GDM1 (cell line): ENCODE measurements around the gene LPCAT3.

Experiments
- DNase-seq: peaks from one replicate; lab custom pipeline; 2025; lab: John Stamatoyannopoulos, UW

The LPCAT3 gene

DNA sequence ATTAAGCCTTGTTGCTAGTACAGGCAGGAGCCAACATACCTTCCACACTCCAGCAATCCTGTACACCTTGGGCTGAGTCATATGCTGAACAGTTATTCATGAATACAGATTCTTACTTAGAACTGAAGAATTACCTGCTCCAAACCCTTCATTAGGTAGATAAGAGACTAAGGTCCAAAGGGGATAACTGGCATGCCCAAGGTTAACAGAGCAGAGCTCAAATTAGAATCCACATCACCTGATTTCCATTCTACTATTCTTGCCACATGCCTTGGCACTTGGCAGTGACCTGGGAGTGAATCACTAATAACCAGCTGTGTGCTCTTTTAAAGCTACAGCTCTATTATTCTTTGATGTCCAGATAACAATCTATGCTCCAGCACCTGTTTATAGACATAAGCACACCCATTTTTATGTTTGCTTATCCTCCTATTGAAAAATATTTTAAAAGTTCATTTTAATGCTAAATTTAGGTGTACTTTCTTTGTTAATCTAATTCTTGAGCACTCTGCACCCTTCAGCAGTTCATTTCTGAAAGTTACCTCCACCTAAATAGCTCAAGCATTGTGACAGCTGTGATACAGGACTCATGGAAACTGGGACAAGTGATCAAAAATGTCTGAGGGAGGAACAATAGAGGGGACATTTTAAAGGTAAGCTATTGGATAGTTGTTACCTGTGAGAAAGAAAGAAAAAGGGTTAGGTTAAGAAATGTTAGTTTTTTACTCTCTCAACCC is 19.4 kb downstream of the LPCAT3 start:
- no peak for DNase-seq

- no peak for DNase-seq
Measured at GRCh38 chr12:6996040-6996441, 22.2 kb downstream of the LPCAT3 start.

DNA sequence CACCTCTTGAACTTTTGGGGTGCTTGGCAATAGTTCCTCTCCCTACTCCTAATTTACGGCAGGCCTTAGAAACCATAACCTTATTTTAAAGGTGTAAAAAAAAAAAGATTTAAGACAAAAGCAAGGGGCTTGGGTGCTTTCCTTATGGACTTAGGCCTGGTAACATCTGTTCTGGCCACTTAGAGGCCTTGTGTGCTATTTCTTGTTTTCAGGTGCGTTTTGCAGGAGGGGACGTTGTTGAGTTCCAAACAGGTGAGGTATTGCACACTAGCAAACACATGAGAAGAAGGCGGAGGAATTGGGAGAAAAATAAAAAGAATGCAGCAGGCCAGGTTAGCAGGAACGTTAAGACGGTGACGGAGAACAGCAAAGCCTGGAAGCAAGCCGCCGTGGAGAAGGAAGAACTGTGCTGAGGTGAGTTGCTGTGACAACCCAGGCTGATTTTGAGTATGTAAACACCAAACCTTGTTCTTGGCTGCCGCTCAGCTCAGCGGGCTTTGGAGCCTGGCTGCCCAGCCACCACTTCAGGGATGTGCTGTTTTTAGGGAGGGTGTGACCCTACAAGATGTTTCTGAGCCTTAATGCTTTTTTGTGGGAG is 30.2 kb downstream of the LPCAT3 start:
- no peak for DNase-seq

GRCh38 chr12:6982532-6982931 is 35.7 kb downstream of the LPCAT3 start:
- DNase-seq = no peak

DNA sequence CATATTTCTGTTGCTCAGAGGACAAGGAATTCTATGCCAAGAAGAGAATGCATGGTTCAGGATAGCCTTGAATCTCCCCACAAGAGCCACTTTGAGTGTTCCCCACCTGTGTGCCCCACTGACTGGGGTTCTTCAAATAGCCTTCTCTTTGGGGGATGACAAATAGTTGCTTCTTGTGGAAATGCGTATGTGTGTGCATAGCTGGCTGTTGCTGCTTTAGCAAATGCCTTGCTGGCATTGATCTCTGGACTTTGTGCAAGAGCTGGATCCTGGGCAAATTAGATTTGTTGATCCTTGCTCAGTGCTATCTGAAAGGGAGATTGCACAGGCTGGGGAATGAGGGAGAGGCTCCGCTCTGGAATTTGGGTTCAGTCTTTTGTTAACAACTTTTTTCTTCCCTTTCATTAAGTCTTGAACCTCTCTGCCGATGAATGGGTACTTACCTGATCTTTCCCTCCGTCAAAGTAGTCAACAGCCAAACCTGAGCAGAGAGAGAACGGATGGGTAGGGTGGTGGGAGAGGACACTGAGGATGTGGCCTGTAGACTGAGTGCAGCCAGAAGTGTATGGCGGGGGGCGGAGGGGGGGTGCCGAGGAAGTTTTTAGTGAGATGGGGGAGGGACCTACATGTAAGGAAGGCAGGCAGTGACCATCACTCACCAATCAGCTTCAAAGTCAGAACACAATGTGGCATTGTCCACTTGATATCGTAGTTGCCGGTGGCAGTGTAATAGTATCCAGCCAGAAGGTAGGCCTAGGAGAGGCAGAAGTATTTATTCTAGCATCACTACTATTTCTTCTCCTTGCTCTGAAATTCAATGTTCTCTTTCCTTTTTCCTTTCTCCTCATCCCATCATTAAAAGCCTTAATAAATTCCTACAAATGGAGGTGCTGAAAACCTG is 36.9 kb downstream of the LPCAT3 start:
- no peak for DNase-seq

DNA sequence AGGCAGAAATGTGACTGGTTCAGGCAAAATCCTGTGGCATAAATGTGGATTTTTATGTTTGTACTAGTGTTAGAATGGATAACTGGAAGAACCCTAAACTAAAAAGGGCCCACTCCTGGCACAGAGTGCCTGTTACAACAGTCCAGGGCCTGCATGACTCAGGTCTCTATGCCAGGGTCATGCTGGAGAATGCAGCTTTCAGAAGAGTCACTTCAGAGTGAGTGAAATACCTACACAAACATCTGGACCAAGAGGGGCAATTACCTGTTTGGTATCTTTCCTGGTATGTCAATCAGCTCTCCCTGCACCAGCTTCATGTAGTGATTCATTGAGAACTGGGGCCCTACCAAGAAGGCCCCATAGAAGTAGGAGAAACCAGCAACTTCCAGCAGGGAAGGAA is 37.5 kb downstream of the LPCAT3 start:
- no peak for DNase-seq

GRCh38 chr12:6980075-6980474 is 38.2 kb downstream of the LPCAT3 start:
- no peak for DNase-seq

DNA sequence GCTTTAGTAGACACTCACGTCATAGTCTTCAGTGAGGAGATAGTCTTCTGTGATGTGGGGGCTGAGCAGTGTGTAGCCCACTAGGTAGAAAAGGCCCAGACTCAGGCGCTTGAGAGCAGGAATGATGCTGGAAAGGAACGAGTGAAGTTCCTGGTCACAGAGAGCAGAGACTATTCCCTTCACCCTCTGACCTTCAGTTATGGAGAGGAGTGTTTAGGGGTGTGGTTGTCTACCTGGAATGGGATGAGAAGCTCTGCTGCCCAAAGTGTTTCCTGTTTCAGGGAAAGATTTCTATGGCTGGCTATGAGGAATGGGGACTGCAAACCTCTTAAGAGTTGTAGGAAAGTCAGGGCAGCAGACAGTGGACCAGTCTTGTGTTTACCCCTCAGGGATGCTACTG is 38.8 kb downstream of the LPCAT3 start:
- DNase-seq = no peak

DNA sequence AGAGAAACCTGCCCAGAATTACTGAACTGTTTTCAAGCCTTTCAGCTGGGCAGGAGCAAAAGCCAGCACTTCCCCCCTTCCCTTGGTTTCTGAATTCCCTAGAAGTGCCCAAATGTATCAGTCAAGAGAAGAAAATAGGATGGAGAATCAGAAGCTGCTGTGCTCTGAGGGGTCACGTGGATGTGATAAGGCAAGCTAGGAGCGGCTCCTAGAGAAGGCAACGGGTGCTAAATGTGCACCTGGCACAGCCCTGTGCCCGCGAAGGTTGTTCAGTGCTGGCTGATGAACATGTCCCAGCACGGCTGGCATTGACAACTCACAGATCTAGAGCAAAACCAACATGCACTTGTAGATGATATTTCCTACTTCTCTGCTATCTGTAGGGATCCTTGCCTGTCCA is 39.3 kb downstream of the LPCAT3 start:
- no peak for DNase-seq

DNA sequence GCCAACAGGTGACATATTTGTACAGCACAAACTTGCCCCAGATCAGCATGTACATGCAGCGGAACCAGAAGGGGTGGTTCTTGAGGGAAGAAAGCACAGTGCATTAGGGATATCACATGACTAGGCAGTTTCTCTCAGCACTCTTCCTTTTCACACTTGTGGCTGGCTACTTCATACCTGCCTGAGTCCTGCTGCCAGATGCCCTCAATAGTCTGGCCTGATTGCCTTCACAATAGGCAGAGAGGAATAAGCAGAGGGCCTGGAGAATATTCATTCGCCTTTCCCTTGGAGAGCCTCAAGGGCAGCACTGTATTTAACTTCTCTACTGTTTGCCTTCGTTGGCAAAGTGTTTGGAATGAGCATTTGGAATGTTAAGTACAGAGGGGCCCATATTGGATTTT is 39.7 kb downstream of the LPCAT3 start:
- no peak for DNase-seq

GRCh38 chr12:6978188-6978587 is 40.1 kb downstream of the LPCAT3 start:
- DNase-seq = no peak

- DNase-seq = no peak
Measured at GRCh38 chr12:6977653-6978052, 40.6 kb downstream of the LPCAT3 start.

GRCh38 chr12:6975297-6976032 is 42.8 kb downstream of the LPCAT3 start:
- DNase-seq = no peak

- no peak for DNase-seq
Measured at GRCh38 chr12:6974180-6974579, 44.1 kb downstream of the LPCAT3 start.

DNA sequence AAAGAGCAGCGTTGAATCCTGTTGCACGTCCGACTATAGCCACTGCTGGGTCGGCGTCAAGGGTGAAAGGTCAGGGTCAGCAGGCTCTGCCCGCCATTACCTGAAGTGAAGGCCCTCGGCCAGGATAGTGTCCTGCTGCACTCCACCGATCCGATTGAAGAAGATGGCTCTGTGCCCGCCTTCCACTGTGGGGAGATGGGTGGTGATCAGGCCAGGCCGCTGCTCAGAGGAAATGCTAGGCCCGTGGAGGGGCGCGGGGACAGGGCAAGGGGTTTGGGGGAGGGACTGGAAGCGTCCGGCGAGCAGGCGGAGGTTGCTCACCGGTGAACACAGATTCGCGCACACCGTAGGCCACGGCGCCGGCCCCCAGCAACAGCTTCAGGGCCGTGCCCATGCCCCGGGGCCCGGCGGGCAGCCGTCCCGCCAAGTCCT is 48.2 kb downstream of the LPCAT3 start:
- no peak for DNase-seq

- no peak for DNase-seq
Measured at GRCh38 chr12:6968426-6968825, 49.9 kb downstream of the LPCAT3 start.

DNA sequence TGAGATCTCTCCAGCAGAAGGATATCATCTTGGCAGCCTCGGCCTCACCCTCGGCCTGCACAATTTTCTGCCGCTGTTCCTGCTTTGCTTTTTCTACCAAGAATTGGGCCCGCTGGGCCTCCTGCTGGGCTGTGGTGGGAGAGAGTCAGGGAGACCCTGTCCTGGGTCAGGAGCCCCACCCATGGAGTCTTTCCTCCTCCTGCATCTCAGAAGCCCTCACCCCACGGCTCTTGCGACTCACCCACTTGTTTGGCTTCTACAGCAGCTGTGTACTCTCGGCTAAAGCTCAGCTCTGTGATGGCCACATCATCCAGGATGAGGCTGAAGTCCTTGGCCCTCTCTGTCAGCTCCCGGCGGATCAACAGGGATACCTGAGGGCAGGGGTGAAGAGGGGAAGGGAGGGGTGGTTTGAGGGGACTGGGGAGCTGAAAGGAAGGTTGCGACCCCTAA is 50.6 kb downstream of the LPCAT3 start:
- no peak for DNase-seq

DNA sequence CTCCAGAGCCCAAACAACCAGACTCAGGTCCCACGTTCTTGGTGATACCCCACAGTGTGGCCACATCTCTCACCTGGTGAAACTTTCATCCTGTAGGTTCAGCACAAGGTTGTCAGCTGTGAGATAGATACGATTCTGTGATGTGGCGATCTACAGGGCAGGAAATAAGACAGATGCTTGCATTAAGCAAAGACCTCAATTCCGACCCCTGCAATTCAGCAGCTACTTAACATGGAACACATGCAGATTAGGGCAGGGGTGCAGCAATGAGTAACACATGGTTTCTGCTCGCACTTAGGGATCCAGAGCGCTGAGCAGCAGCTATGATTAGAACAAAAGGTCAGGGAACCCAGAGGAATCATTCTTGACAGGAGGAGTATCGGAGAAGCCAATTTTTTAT is 51.9 kb downstream of the LPCAT3 start:
- DNase-seq = no peak

DNA sequence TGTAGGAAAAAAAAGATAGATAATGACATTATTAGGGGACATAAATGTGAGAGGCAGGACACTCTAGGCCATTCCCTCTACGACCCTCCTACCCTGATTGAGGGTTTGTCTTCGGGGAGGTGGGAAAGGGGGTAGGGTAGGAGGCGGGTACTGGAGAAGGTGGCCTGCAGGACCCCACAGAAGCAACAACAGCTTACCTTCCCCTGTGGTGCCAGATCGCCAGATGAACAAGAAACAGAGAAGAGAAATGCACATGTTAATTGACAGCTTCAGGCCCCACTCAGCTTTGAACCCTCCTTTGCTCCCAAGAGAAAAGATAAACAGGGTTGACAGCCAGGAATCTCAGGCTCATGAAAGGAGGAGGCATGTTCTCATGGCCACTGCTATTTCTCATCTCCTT is 52.6 kb downstream of the LPCAT3 start:
- no peak for DNase-seq

GRCh38 chr12:6965026-6965661 is 53.1 kb downstream of the LPCAT3 start:
- peak; percentile 80 for DNase-seq

- DNase-seq = no peak
Measured at GRCh38 chr12:6964605-6965025, 53.7 kb downstream of the LPCAT3 start.
